ENCODE data around the gene IL20RB.
"Not testable (repeated sequence)": the region's sequence is repeated elsewhere in the genome, so short reads cannot be mapped to it uniquely, and the experiment has no call there.

The IL20RB gene

GRCh38 chr3:136946978-136947377, 10.8 kb upstream of the IL20RB start:
- no peak for DNase-seq

GRCh38 chr3:136947477-136947876, 10.3 kb upstream of the IL20RB start:
- DNase-seq: no peak

GRCh38 chr3:136949146-136949545, 8.6 kb upstream of the IL20RB start:
- no peak for DNase-seq

GRCh38 chr3:136949708-136950107, 8.1 kb upstream of the IL20RB start:
- no peak for DNase-seq

- no peak for DNase-seq
Measured at GRCh38 chr3:136950623-136951022, 7.2 kb upstream of the IL20RB start.

- no peak for DNase-seq
Measured at GRCh38 chr3:136952292-136952691, 5.5 kb upstream of the IL20RB start.

- no peak for DNase-seq
Measured at GRCh38 chr3:136954251-136954650, 3.5 kb upstream of the IL20RB start.

GRCh38 chr3:136954980-136955780, 2.6 kb upstream of the IL20RB start:
- DNase-seq: no peak

- DNase-seq: no peak
Measured at GRCh38 chr3:136955813-136956212, 2.0 kb upstream of the IL20RB start.

- DNase-seq: no peak
Measured at GRCh38 chr3:136956971-136957370, 812 bp upstream of the IL20RB start.

- DNase-seq: no peak
Measured at GRCh38 chr3:136958939-136959338, 1.2 kb downstream of the IL20RB start.

GRCh38 chr3:136959599-136959998, 1.8 kb downstream of the IL20RB start:
- no peak for DNase-seq

- no peak for DNase-seq
Measured at GRCh38 chr3:136960838-136961836, 3.4 kb downstream of the IL20RB start.

- DNase-seq: no peak
Measured at GRCh38 chr3:136962927-136963326, 5.1 kb downstream of the IL20RB start.

GRCh38 chr3:136969539-136969938, 11.8 kb downstream of the IL20RB start:
- not testable (repeated sequence) for DNase-seq

GRCh38 chr3:136973352-136973751, 15.6 kb downstream of the IL20RB start:
- no peak for DNase-seq

- DNase-seq: no peak
Measured at GRCh38 chr3:136974670-136975069, 16.9 kb downstream of the IL20RB start.

GRCh38 chr3:136979204-136979603, 21.4 kb downstream of the IL20RB start:
- DNase-seq: no peak

GRCh38 chr3:136979684-136980083, 21.9 kb downstream of the IL20RB start:
- no peak for DNase-seq

- no peak for DNase-seq
Measured at GRCh38 chr3:136982033-136982432, 24.2 kb downstream of the IL20RB start.

GRCh38 chr3:136982520-136983138, 24.8 kb downstream of the IL20RB start:
- no peak for DNase-seq

- no peak for DNase-seq
Measured at GRCh38 chr3:136984837-136985236, 27.1 kb downstream of the IL20RB start.

- DNase-seq: not testable (repeated sequence)
Measured at GRCh38 chr3:136987398-136987980, 29.7 kb downstream of the IL20RB start.

All from activated naive CD4-positive, alpha-beta T cell treated with Interleukin-2 at 50 U/mL for 16 hours (primary cell).